NOMO-1 treated with DMSO at 0.1 percent for 48 hours (cell line): ENCODE results near the gene KIF6.

Experiments used
- DNase-seq: peaks from one replicate; lab custom pipeline; 2025; ENCODE audit not compliant: unreplicated experiment; lab: John Stamatoyannopoulos, UW

The KIF6 gene

GRCh38 chr6:39328066-39328465 is 397.1 kb downstream of the KIF6 start:
- DNase-seq = no peak

DNA sequence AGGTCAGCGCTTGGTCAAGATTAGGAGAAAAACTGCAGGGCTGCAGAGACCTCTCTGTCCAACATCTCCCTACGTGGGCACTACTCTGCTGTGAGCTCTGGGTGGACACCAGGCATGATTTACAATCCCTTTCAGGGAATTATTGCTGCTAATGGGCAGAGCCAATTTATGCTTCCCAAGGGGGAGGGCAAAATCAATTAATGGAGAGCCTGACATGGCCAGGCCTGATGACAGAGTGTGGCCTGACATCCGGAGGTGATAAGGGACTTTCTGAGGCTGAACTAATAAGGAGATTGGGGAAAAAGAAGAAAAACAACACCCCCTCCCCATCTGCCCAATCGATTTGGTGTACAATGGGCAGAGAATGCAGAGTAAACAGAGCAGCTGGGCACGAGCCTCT is 397.7 kb downstream of the KIF6 start:
- DNase-seq = no peak

GRCh38 chr6:39322306-39322850 is 402.8 kb downstream of the KIF6 start, which contains the start of gene KCNK16:
Gene KCNK16, minus strand, starts transcription at chr6:39322702. Its CDS starts 162 bp downstream, at chr6:39322540.
- no peak for DNase-seq

DNA sequence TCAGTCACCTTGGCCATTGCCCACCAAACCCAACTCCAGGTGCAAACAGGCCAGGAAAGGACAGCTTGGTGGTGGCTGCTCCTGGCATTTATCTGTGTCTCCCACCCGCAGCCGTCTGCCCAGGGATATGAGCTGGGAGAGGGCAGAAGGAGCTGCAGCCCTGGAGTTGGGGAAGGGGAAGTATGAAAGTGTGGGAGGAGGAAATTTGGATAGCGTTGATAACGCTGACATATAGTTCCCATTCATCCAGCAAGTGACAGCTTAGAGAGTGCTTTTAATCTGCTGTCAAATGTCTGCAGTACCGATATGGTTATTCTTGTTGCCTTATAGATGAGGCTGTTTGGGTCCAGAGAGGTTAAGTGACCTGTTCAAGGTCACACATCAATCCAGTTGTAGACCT is 403.4 kb downstream of the KIF6 start:
- DNase-seq = no peak

GRCh38 chr6:39320363-39320984 is 404.7 kb downstream of the KIF6 start:
- no peak for DNase-seq

DNA sequence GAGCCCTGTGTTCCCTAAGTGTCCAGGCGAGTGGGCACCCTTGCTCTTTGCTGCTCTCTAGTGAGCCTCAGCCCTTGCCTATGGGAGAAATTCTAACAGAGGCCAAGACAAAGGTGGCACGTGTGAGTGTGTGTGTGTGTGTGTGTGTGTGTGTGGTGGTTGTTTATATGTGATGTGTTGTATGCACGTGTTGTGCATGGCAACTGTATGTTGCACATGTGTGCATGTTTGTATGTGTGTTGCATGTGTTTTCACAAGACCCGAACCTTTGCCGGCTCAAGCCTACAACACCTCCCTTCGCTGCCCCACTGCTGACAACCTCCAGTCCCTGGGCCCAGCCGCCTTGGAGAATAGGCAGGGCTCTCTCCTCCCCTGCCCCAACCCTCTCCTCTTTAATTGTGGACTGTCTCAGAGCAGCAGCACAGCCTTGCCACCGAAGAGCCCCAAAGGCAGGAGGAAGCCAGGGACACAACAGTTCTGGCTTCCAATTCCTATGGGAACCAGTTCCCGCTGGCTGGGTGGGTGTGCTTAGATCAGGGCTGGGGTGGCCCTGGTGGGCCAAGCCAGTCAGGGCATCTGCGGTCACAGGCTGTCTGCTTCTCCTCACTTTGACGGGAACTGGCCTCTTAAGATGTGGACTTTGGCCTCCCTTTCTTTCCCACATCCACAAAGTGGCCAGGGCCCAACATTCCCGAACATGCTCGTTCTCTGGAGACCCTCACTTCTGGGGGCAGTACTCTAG is 405.4 kb downstream of the KIF6 start:
- no peak for DNase-seq

GRCh38 chr6:39317256-39317655 is 408.0 kb downstream of the KIF6 start:
- no peak for DNase-seq

GRCh38 chr6:39314273-39314795 is 410.9 kb downstream of the KIF6 start, which contains the start of gene KCNK17:
Gene KCNK17, minus strand, starts transcription at chr6:39314419. Its CDS starts 99 bp downstream, at chr6:39314320.
- DNase-seq = peak; percentile 20

DNA sequence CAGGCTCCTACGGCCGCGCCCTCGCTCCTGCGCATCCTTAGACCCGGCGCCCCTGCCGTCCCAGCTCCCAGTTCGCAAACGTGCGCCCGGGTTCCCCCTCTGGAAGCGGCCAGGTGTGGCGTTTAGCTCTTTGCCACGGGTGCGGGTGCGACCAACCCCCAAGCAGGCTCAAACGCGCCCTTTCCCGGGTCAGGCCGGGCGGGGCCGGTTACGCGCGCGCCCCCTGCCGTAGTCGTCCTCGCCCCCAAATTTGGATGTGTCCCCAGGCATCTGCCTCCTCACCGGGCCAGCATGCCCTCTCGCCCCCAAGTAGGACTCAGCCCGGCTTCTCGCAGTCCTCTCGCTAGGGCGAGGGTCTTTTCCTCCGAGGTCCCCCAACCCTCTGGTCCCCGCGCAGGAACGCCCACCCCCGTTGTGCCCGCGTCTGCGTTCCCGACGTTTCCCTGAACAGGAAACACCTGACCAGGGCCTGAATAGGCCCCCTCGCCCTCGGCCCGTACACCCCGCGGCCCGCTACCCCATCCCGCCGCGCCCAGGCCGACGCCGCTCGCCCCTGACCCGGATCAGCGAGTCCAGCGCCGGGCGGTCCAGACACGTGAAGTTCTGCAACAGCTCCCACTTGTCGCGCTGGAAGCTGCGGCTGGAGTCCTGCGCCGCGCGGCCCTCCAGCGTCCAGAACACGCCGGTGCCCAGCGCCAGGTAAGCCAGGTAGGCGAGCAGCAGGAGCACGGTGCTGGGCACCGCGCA is 411.5 kb downstream of the KIF6 start:
- DNase-seq = no peak

DNA sequence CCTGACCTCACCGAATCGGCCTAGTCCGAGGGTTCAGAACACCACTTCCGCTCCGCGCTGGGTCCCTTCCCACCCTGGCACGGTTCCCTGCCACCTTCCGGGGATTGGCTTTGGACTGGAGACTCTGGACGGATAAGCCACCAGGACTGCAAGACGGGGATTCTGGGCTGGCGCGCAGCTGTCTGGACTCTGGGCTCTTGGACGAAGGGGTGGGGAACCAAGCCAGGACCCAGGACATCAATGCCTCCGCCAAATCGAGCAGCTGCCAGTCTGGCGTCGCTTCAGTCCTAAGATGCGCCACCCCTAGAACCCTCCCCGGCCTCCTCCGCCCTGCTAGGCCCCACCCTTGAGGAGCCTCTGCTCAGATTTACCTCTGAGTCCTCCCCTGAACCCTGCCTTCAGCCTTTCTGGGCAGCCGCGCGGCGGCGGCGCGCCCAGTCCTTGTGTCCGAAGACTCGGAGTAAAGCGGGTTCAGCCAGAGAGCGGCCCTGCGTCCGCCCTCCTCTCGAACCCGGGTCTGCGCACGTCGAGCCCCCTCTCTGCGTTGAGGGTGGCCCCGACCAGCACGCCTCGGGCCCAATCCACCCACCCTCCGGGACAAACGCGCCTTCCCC is 412.2 kb downstream of the KIF6 start:
- no peak for DNase-seq

DNA sequence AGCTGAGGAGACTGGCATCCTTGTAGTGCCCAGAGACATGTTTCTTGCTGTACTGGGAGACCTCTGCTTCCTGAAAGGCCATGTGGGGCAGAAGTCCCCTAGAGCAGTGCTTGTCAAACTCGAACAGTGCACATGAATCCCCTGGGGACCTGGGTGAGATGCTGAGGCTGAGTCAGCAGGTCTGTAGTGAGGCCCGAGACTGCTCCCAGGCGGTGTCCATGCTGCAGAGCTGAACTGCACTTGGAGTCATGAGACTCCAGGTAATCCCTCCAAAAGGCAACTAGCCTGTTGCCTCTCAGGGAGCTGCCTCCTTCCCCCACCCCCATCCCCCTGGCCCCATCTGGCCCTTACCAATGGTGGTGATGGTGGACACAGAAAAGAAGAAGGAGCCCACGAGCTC is 414.7 kb downstream of the KIF6 start:
- no peak for DNase-seq

DNA sequence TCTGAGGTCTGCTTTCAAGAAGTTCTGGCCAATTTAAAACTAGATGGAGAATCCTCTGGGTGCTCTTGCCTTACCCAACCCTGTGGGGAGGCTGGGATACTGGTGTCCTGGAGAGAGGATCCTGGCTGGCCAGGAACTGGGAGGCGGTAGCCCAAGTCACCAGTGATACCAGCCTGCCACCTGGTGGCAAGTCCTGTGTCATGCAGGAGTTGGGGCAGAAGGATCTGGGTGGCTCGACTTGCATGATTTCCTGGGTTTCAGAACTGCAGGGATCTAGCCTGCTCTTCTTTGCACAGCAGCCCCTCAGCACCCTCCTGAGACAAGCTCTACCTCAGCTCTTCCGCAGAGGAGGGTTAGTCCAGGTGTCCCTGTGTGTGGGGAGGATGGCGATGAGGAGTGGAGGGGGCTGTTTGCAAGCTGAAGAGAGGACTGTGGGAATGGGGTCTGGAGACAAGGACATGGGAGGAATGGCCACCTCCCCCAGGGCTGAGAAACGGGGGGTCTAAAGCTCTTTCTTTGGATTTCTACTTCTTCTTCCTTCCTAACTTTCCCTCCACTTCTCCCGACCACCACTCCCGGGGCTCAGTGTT is 415.2 kb downstream of the KIF6 start:
- peak; percentile 44 for DNase-seq

- no peak for DNase-seq
These were observed 417.7 kb downstream of the KIF6 start for GRCh38 chr6:39307462-39307861.

GRCh38 chr6:39304951-39305350 is 420.3 kb downstream of the KIF6 start:
- no peak for DNase-seq

DNA sequence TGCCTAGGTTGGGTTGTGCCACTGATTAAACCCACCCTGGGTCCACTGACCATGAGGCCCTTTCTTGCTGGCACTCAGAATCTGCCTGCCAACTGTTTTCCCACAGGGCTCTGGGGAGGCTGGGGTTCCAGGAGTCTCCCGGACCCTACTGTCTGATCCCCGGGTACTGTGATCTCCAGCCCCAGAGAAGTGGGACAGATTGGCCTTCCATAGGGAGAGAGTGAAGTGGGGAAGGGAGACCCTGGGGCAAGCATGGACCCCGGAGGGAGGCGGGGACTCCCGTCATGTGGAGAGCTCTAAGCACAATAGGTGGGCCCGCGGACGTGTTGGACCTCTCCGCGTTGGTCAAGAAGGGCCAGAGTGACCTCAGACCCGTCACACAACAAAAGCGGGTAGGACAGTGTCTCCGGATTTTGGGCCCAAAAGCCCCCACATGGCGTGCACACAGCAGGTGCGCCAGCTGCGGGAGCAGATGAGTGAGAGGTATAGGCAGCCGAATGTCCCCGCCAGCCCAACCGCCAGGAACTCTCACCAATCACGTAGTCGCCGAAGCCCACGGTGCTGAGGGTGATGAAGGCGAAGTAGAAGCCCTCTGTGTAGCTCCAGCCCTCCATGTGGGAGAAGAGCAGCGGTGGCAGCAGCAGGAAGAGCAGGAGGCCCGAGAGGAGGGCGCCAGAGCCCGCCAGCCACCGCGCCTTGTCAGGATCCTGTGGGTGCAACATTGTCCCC is 421.6 kb downstream of the KIF6 start:
- no peak for DNase-seq

GRCh38 chr6:39302669-39303424 is 422.4 kb downstream of the KIF6 start:
- DNase-seq = peak; percentile 81

DNA sequence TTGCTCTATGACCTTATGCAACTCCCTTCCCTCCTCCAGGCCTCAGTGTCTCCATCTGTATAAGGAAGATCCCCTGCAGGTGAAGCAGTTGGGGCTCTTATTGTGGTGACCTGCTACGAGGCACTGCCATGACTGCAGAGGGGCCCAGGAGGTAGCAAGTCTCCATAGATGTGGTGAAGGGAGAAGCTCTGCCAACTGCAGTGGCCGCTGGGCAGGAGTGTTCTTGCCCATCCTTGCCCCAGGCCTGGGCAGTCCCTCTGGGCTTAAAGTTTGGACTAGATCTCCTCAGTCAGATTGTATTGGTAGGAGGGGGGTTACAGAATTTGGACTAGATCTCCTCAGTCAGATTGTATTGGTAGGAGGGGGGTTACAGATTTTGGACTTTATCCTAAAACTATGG is 423.2 kb downstream of the KIF6 start:
- no peak for DNase-seq

- DNase-seq = no peak
These were observed 423.6 kb downstream of the KIF6 start for GRCh38 chr6:39301606-39302005.

GRCh38 chr6:39300739-39301138 is 424.5 kb downstream of the KIF6 start:
- peak; percentile 8 for DNase-seq
